ES-I3 (cell line): Measurements from ENCODE around the gene DCP1B.

Experiments
- H3K36me3 ChIP-seq: 2 replicates; pipeline ENCODE4 v1.6.1; 2013; ENCODE audit warnings: mild to moderate bottlenecking, low read length, control low read depth, moderate library complexity; ENCODE audit not compliant: insufficient read depth
- H3K4me1 ChIP-seq: 2 replicates; pipeline ENCODE4 v1.6.1; 2013; ENCODE audit warnings: mild to moderate bottlenecking, control low read depth, low read length; ENCODE audit not compliant: insufficient read depth
- H3K9ac ChIP-seq: 2 replicates; pipeline ENCODE4 v1.6.1; 2013; ENCODE audit warnings: low read depth, mild to moderate bottlenecking, low read length, moderate library complexity
- H3K9me3 ChIP-seq: 2 replicates; pipeline ENCODE4 v1.6.1; 2013; ENCODE audit warnings: mild to moderate bottlenecking, low read length, moderate library complexity; ENCODE audit not compliant: control insufficient read depth, insufficient read depth

DCP1B gene

GRCh38 chr12:1908758-1909157 is 95.5 kb downstream of the DCP1B start:
- H3K36me3 ChIP-seq: no peaks in the 10 kb centered on the region
- H3K4me1 ChIP-seq: peaks cover 10% of the 10 kb centered on the region; the same call in 1 of the 2 replicates
- H3K9me3 ChIP-seq: 0 out of 2 replicates have a peak, but pooled peaks cover 6% of the 10 kb centered on the region
- H3K9ac ChIP-seq: no peak overlapping the region

DNA sequence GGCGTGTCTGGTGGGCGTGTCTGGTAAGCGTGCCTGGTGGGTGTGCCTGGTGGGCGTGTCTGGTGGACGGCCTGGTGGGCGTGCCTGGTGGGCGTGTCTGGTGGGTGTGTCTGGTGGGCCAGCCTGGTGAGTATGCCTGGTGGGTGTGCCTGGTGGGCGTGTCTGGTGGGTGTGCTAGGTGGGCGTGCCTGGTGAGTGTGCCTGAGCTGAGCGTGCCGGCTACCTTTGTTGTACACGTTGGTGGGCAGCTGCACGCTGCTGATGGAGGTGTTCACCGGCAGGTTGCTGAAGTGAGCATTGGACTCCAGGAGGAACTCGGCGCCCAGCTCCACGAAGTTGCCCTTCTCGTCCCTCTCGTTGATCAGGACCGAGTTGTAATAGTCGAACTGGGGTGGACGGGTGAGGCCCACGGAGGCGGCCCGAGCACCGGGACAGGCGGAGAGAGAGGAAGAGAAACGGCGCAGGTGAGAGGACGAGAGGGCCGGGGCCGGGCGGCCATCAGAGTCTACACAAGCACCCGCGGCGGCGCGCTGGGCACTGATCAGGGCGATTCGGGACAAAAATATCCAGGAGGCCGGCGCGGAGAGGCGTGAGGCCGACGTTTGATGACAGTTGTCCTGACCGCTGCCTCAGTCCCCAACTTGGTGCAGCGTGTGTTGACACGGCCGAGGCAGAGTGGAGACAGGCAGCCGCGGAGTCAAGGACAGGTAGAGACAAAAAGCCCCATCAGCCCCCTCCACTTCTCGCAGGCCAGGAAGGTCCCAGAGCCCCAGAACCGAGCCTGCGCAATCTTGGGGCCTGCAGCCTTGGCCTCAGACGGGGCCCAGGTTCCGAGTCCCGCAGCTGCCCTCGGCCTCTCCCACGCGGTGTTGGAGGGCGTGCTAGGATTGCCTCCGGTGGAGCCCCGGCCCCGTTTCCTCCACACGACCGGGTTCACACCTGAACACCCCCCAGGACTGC is 96.3 kb downstream of the DCP1B start:
- Histone ChIP-seq H3K36me3 (no peaks in the 10 kb centered on the region), H3K9ac (no peak overlapping the region), H3K4me1 (peaks cover 9% of the 10 kb centered on the region; the same call in 1 of the 2 replicates), H3K9me3 (peaks cover 8% of the 10 kb centered on the region; the same call in 1 of the 2 replicates)

GRCh38 chr12:1906579-1906978 is 97.7 kb downstream of the DCP1B start:
- peaks cover 8% of the 10 kb centered on the region; the same call in 1 of the 2 replicates for H3K9me3 ChIP-seq
- H3K36me3 ChIP-seq: no peaks in the 10 kb centered on the region
- no peak overlapping the region for H3K9ac ChIP-seq
- H3K4me1 ChIP-seq: no peaks in the 10 kb centered on the region

DNA sequence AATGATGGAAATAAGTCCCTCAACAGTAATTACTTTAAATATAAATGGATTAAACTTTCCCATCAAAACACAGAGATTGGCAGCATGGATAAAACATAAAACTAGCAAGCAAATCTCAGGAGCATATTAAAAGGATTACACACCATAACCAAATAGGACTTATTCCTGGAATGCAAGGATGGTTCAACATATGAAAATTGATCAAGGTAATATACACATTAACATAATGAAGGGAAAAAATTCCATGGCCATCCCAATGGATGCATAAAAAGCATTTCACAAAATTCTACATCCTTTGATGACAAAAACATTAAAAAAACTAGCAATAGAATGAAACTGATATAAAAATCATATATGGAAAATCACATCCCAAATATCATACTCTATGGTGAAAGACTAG is 99.4 kb downstream of the DCP1B start:
- Histone ChIP-seq H3K9ac (no peak overlapping the region), H3K4me1 (no peaks in the 10 kb centered on the region), H3K9me3 (peaks cover 8% of the 10 kb centered on the region; the same call in 1 of the 2 replicates), H3K36me3 (no peaks in the 10 kb centered on the region)

- H3K9ac ChIP-seq: no peak overlapping the region
- H3K4me1 ChIP-seq: no peaks in the 10 kb centered on the region
- peaks cover 1% of the 10 kb centered on the region; the same call in 1 of the 2 replicates for H3K9me3 ChIP-seq
- H3K36me3 ChIP-seq: no peaks in the 10 kb centered on the region
These were observed 107.3 kb downstream of the DCP1B start for GRCh38 chr12:1896964-1897363.
